ENCODE results near the gene RAD51B.

RAD51B gene

GRCh38 chr14:68772761-68773381 is 953.3 kb downstream of the RAD51B start:
- no peak overlapping the region for H3K4me3 ChIP-seq
- H3K27ac ChIP-seq = peak overlapping the region in 16 of 21 experiments; percentile 10 to 86 (median 62)

- Histone ChIP-seq H3K4me3 (no peak overlapping the region), H3K27ac (peak overlapping the region in 12 of 21 experiments; percentile 11 to 78 (median 62))
These were observed 955.4 kb downstream of the RAD51B start for GRCh38 chr14:68774771-68775613.

- H3K4me3 ChIP-seq = no peak overlapping the region
- H3K27ac ChIP-seq = peak overlapping the region in 10 of 21 experiments; percentile 11 to 78 (median 71)
These were observed 956.1 kb downstream of the RAD51B start for GRCh38 chr14:68775614-68776126.

- Histone ChIP-seq H3K4me3 (no peak overlapping the region), H3K27ac (peak overlapping the region in 2 of 21 experiments; percentile 10 to 43)
These were observed 958.1 kb downstream of the RAD51B start for GRCh38 chr14:68777644-68778043.

Measured in skin epidermis (tissue), 12 donors.